A549 (cell line): Measurements from ENCODE around the gene TTC32. TPM values are rescaled to one million over a fixed set of nuclear protein-coding genes. Genes with fewer than 3 reads are reported as not detected.

ENCODE experiments used
- ATAC-seq, 2 experiments: fragments of 200-7000 bp in 1 of 2; fragments of >200 bp in 1 of 2; cut with Nextera tagmentation in 1 of 2; cut with Tn5 transposase in 1 of 2; 3 replicates each; pipeline versions ENCODE4 v1.8.0 to v1.9.1; 2018 to 2020; ENCODE audit warnings: mild to moderate bottlenecking in 1 of 2, moderate library complexity in 1 of 2
- CTCF ChIA-PET: fragments of 300-600 bp; sonication (Branson Sonifier 250); formaldehyde crosslinking; extraction: SDS; loops from one replicate; lab custom pipeline; 2021; ENCODE audit warnings: antibody characterized with exemption, inconsistent platforms; lab: Yijun Ruan, JAX
- POLR2A ChIA-PET: fragments of 350-600 bp; formaldehyde crosslinking; extraction: SDS; loops from one replicate; lab custom pipeline; 2021; ENCODE audit warnings: antibody characterized with exemption, inconsistent platforms; lab: Yijun Ruan, JAX
- DNase-seq, 2 experiments: peaks; one replicate each; pipeline versions ENCODE4 v3.0.0 to v3.0.0-alpha.2; 2011 to 2016; ENCODE audit warnings: low read depth in 1 of 2, low spot score in 1 of 2
- FAIRE-seq: peaks from 2 replicates; lab custom pipeline; 2011; peaks lifted over from hg19 to GRCh38; lab: Jason Lieb, UNC
- H3K27ac ChIP-seq, 2 experiments: fragments of >200 bp; sonication (Bioruptor Twin); formaldehyde crosslinking; 3 replicates each; pipeline ENCODE4 v1.5.1; 2016 to 2017
- H3K4me1 ChIP-seq: fragments of >200 bp; sonication (Bioruptor Twin); formaldehyde crosslinking; 3 replicates; pipeline ENCODE4 v1.6.1; 2016
- H3K4me2 ChIP-seq: fragments of >200 bp; sonication (Bioruptor Twin); formaldehyde crosslinking; 3 replicates; pipeline ENCODE4 v1.6.1; 2016
- H3K4me3 ChIP-seq: fragments of >200 bp; sonication (Bioruptor Twin); formaldehyde crosslinking; 3 replicates; pipeline ENCODE4 v1.5.1; 2016
- H3K9me3 ChIP-seq: fragments of >200 bp; sonication (Bioruptor Twin); formaldehyde crosslinking; 3 replicates; pipeline ENCODE4 v1.6.1; 2016
- CBX2 ChIP-seq: fragments of 200-600 bp; sonication (generic); IDR thresholded peaks from 2 replicates; pipeline ENCODE4 v1.6.1; 2016; ENCODE audit warnings: low read depth, mild to moderate bottlenecking, borderline replicate concordance
- CBX8 ChIP-seq: fragments of 200-600 bp; sonication (generic); IDR thresholded peaks from 2 replicates; pipeline ENCODE4 v1.6.1; 2016
- EP300 ChIP-seq, 2 experiments: fragments of >200 bp; sonication (Bioruptor Twin); formaldehyde crosslinking; IDR thresholded peaks; 2 replicates in 1 of 2; 3 replicates in 1 of 2; pipeline ENCODE4 v1.6.1; 2016 to 2017
- HOXB5 ChIP-seq: fragments of 250-450 bp; sonication (Bioruptor Pico); IDR thresholded peaks from 2 replicates; pipeline ENCODE4 v1.5.0; 2020; ENCODE audit warnings: mild to moderate bottlenecking, moderate library complexity
- MYC ChIP-seq: IDR thresholded peaks from 2 replicates; pipeline ENCODE4 v1.6.1; 2012; ENCODE audit warnings: mild to moderate bottlenecking, inconsistent platforms, low read length, improper control_type of control experiment, borderline replicate concordance
- NFE2L2 ChIP-seq: fragments of 150-350 bp; conservative IDR thresholded peaks from 2 replicates; pipeline ENCODE4 v1.6.1; 2014; ENCODE audit warnings: low read length
- POLR2A ChIP-seq: IDR thresholded peaks from 2 replicates; pipeline ENCODE4 v1.6.1; 2012; ENCODE audit warnings: mild to moderate bottlenecking, low read length
- POLR2AphosphoS2 ChIP-seq: conservative IDR thresholded peaks from 2 replicates; pipeline ENCODE4 v1.6.1; 2012; ENCODE audit warnings: low read length, improper control_type of control experiment, inconsistent platforms
- RAD21 ChIP-seq, 2 experiments: fragments of >200 bp in 1 of 2; sonication (Bioruptor Twin) in 1 of 2; formaldehyde crosslinking in 1 of 2; IDR thresholded peaks in 1 of 2; conservative IDR thresholded peaks in 1 of 2; 2 replicates in 1 of 2; 3 replicates in 1 of 2; pipeline ENCODE4 v1.6.1; 2012 to 2018; ENCODE audit warnings: inconsistent platforms in 1 of 2
- RARB ChIP-seq: fragments of 250-450 bp; sonication (Bioruptor Pico); IDR thresholded peaks from 2 replicates; pipeline ENCODE4 v1.8.0; 2021; ENCODE audit warnings: mild to moderate bottlenecking, moderate library complexity
- RCOR1 ChIP-seq: fragments of 150-350 bp; IDR thresholded peaks from 2 replicates; pipeline ENCODE4 v1.6.1; 2014; ENCODE audit warnings: antibody characterized with exemption, low read length, low read depth
- TFCP2L1 ChIP-seq: fragments of 250-450 bp; sonication (Bioruptor Pico); IDR thresholded peaks from 2 replicates; pipeline ENCODE4 v1.5.0; 2021; ENCODE audit warnings: mild to moderate bottlenecking
- ZC3H11A ChIP-seq: fragments of 450-650 bp; IDR thresholded peaks from 2 replicates; pipeline ENCODE4 v1.6.1; 2014; ENCODE audit warnings: antibody characterized with exemption, mild to moderate bottlenecking
- ZNF302 ChIP-seq: fragments of 250-450 bp; sonication (Bioruptor Pico); IDR thresholded peaks from 2 replicates; pipeline ENCODE4 v1.9.0; 2021; ENCODE audit warnings: inconsistent platforms, mild to moderate bottlenecking, moderate library complexity
- WGBS: methylation state at CpG from one replicate; pipeline ENCODE4 v1.1.6; 2017; ENCODE audit errors: missing lambda C conversion rate; 5-methylcytosine and 5-hydroxymethylcytosine counted together
- polyA plus RNA-seq, 4 experiments: library from polyadenylated mRNA; depleted of rRNA in 3 of 4; stranded (reverse); fragments of >200 nt; fragmentation: RNase III in 1 of 4; extraction: RNeasy Plus Mini Kit Qiagen cat#74134 plus additional on column Dnase treatment in 1 of 4; gene quantifications; 2 replicates in 3 of 4; 3 replicates in 1 of 4; pipeline ENCODE4 v1.2.3, GENCODE V29; 2011 to 2017
- TF ChIP-seq, protein P1 (sequence below): fragments of 250-450 bp; sonication (Bioruptor Pico); IDR thresholded peaks from 2 replicates; pipeline ENCODE4 v1.5.0; 2021; ENCODE audit warnings: mild to moderate bottlenecking, moderate library complexity, borderline replicate concordance
- TF ChIP-seq, protein P2 (sequence below): IDR thresholded peaks from 2 replicates; pipeline ENCODE4 v1.6.1; 2012
- TF ChIP-seq, protein P3 (sequence below): fragments of >200 bp; sonication (Bioruptor Twin); formaldehyde crosslinking; IDR thresholded peaks from 3 replicates; pipeline ENCODE4 v1.6.1; 2016
- TF ChIP-seq, protein P4 (sequence below): fragments of 150-350 bp; IDR thresholded peaks from 2 replicates; pipeline ENCODE4 v1.6.1; 2014; ENCODE audit warnings: low read depth, mild to moderate bottlenecking, low read length
- TF ChIP-seq, protein P5 (sequence below): fragments of 250-450 bp; sonication (Bioruptor Pico); IDR thresholded peaks from 2 replicates; pipeline ENCODE4 v1.5.0; 2020; ENCODE audit warnings: low read depth, mild to moderate bottlenecking, moderate library complexity

TTC32 gene
- polyA plus RNA-seq, 2 of the 4 experiments (the other 2 are of a cell fraction), result 22.4 to 37.1 TPM

DNA sequence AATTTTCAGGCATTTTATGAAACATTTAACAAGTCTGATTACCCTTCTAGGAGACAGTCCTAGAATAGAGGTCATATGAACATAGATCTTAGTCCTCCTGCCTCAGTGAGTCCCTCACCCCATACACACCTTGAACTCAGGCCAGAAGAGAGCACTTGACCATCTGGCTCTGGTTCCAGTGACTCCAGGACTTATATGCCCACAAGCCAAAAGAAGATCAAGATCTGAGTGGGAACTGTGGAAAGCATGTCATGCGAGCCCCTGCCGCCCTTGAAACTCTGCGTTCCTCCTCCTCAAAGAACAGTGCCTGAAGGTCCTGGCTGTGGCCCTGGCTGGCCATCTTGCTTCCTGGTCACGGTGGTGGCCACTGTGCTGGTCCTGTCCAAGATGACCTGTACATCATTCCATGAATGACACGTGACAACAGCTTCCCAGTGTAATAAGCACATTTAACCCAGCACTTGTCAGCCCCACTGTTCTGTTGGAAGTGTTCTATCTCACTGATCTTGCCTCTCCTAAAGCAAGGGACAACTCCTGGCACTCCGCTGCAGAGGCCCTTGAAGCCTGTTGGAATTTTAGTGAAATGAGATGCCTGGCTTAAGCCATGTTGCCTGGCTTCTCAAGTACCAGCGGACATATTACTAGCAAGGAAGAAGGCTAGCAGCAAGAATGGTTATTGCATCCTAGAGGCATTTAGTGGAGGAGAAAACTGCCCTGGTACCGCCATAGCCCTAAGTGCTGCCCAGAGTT, 17.6 kb downstream of the TTC32 start:
- Histone ChIP-seq H3K9me3 (no peaks in the 10 kb centered on the region), H3K4me2 (no peak overlapping the region), H3K27ac (no peak overlapping the region), H3K4me3 (no peak overlapping the region), H3K4me1 (no peaks in the 10 kb centered on the region)
- no peak for DNase-seq
- POLR2A ChIA-PET, result no interaction called here
- CTCF ChIA-PET, result no interaction called here
- TF ChIP-seq, protein P1, sequence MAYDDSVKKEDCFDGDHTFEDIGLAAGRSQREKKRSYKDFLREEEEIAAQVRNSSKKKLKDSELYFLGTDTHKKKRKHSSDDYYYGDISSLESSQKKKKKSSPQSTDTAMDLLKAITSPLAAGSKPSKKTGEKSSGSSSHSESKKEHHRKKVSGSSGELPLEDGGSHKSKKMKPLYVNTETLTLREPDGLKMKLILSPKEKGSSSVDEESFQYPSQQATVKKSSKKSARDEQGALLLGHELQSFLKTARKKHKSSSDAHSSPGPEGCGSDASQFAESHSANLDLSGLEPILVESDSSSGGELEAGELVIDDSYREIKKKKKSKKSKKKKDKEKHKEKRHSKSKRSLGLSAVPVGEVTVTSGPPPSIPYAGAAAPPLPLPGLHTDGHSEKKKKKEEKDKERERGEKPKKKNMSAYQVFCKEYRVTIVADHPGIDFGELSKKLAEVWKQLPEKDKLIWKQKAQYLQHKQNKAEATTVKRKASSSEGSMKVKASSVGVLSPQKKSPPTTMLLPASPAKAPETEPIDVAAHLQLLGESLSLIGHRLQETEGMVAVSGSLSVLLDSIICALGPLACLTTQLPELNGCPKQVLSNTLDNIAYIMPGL (CRISPR knock-in tag), result no peak
- TF ChIP-seq POLR2AphosphoS2 (no peak), CBX2 (no peak), MYC (no peak), TFCP2L1 (CRISPR knock-in tag) (no peak), RAD21 (conservative IDR thresholded peaks at IDR 0.05 in 1 of 2, IDR thresholded peaks at IDR 0.05 in 1 of 2) (no peak), POLR2A (no peak), RARB (CRISPR knock-in tag) (no peak), HOXB5 (CRISPR knock-in tag) (no peak), NFE2L2 (no peak), ZNF302 (CRISPR knock-in tag) (no peak), EP300 (IDR thresholded peaks at IDR 0.05) (no peak), ZC3H11A (no peak)
- TF ChIP-seq, protein P2, sequence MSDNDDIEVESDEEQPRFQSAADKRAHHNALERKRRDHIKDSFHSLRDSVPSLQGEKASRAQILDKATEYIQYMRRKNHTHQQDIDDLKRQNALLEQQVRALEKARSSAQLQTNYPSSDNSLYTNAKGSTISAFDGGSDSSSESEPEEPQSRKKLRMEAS, result no peak
- TF ChIP-seq, protein P3, sequence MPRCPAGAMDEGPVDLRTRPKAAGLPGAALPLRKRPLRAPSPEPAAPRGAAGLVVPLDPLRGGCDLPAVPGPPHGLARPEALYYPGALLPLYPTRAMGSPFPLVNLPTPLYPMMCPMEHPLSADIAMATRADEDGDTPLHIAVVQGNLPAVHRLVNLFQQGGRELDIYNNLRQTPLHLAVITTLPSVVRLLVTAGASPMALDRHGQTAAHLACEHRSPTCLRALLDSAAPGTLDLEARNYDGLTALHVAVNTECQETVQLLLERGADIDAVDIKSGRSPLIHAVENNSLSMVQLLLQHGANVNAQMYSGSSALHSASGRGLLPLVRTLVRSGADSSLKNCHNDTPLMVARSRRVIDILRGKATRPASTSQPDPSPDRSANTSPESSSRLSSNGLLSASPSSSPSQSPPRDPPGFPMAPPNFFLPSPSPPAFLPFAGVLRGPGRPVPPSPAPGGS, result no peak
- TF ChIP-seq, protein P4, sequence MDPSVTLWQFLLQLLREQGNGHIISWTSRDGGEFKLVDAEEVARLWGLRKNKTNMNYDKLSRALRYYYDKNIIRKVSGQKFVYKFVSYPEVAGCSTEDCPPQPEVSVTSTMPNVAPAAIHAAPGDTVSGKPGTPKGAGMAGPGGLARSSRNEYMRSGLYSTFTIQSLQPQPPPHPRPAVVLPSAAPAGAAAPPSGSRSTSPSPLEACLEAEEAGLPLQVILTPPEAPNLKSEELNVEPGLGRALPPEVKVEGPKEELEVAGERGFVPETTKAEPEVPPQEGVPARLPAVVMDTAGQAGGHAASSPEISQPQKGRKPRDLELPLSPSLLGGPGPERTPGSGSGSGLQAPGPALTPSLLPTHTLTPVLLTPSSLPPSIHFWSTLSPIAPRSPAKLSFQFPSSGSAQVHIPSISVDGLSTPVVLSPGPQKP, result no peak
- WGBS, result 79% methylated on average over 8 of the region's 8 CpGs
- no peak for ATAC-seq
- FAIRE-seq, result no peak

DNA sequence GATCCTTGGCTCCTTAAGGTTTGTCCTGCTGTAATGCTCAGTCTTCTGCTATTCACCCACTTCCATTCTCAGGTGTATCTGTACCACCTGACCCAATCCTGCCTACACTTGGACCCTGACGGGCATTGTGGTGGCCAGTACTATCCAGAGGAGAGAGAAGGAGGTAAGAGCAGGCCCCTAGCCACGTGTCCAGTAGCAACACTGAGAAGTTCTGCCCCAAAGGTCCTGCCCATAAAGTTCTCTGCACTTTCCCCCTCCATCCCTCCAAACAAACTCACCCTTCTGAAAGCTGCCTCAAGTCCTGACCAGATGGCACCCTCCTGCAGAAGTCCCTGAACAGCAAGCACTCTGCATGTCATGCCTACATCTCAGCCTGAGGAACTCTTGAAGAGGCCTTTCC, 18.3 kb downstream of the TTC32 start:
- TF ChIP-seq, protein P5, sequence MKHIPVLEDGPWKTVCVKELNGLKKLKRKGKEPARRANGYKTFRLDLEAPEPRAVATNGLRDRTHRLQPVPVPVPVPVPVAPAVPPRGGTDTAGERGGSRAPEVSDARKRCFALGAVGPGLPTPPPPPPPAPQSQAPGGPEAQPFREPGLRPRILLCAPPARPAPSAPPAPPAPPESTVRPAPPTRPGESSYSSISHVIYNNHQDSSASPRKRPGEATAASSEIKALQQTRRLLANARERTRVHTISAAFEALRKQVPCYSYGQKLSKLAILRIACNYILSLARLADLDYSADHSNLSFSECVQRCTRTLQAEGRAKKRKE, result no peak
- no peak for TF ChIP-seq RCOR1
- no peak for TF ChIP-seq ZC3H11A
- TF ChIP-seq CBX8, result no peak
- TF ChIP-seq, protein P2, result no peak
- TF ChIP-seq EP300 (IDR thresholded peaks at IDR 0.05), result no peak
- DNase-seq (no peak), FAIRE-seq (no peak), ATAC-seq (no peak)
- Histone ChIP-seq H3K4me3 (no peak overlapping the region), H3K4me2 (no peak overlapping the region), H3K4me1 (no peaks in the 10 kb centered on the region), H3K9me3 (no peaks in the 10 kb centered on the region), H3K27ac (no peak overlapping the region)
- WGBS, result 20% methylated on average over 2 of the region's 2 CpGs
- ChIA-PET CTCF (interaction anchor here (1.0 to 1.4 kb wide), 2 partner anchors 11 to 20 kb away, joined by 5 to 7 read pairs; no protein-coding TSS in a partner anchor), POLR2A (no interaction called here)
